LNCaP clone FGC (cell line): ENCODE results near the gene ACVR2B.

Experiments
- DNase-seq: peaks from one replicate; pipeline ENCODE4 v3.0.0-alpha.2; 2011; ENCODE audit warnings: low read depth
- H3K4me3 ChIP-seq: 2 replicates; pipeline ENCODE4 v1.5.1; 2011; ENCODE audit warnings: mild to moderate bottlenecking, low read depth, low read length, control low read depth
- TF ChIP-seq, protein P1 (sequence below): IDR thresholded peaks from 2 replicates; pipeline ENCODE4 v1.5.1; 2012; ENCODE audit warnings: mild to moderate bottlenecking; ENCODE audit not compliant: control insufficient read depth, insufficient read depth; ENCODE audit errors: extremely low read depth

Gene ACVR2B

DNA sequence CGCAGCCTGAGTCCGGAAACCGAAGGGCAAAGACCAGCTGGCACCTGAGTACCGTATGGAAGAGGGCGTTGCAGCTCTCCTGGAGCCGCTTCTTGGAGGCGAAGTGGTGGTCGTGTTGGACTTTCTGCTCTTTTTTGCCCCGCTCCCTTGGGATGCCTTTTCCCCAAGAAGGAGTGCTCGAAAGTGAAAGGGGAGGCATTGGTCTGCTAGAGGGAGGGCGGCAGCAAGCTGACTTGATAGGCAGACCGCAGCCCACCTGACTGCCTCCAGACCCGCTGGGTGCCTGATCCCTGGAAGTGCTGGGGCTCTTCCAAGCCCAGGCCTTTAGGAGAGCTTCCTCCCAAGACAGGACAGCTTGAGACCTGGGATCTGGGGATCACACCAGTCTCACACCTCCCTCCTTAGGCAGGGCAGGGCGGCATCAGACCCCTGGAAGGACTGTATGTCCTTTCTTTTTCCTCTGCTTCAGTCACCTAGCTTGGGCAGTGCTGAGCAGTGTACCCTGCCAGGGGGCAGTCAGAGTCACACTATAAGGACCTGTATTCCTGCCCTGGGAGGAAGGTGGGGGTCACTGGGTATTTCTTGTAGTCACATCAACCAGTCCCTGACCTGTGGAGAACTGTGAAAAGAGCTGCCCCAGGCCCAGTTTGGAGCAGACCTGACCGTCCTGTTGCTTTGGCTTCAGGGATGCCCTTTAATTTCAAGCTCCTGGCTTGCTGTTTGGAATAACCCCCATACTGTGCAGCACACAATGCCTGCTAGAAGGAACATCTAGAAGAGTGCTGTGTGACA, 2.1 kb downstream of the ACVR2B start:
- DNase-seq: no peak
- H3K4me3 ChIP-seq: peak overlapping the region; percentile 65
- TF ChIP-seq, protein P1, sequence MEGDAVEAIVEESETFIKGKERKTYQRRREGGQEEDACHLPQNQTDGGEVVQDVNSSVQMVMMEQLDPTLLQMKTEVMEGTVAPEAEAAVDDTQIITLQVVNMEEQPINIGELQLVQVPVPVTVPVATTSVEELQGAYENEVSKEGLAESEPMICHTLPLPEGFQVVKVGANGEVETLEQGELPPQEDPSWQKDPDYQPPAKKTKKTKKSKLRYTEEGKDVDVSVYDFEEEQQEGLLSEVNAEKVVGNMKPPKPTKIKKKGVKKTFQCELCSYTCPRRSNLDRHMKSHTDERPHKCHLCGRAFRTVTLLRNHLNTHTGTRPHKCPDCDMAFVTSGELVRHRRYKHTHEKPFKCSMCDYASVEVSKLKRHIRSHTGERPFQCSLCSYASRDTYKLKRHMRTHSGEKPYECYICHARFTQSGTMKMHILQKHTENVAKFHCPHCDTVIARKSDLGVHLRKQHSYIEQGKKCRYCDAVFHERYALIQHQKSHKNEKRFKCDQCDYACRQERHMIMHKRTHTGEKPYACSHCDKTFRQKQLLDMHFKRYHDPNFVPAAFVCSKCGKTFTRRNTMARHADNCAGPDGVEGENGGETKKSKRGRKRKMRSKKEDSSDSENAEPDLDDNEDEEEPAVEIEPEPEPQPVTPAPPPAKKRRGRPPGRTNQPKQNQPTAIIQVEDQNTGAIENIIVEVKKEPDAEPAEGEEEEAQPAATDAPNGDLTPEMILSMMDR: no peak

DNA sequence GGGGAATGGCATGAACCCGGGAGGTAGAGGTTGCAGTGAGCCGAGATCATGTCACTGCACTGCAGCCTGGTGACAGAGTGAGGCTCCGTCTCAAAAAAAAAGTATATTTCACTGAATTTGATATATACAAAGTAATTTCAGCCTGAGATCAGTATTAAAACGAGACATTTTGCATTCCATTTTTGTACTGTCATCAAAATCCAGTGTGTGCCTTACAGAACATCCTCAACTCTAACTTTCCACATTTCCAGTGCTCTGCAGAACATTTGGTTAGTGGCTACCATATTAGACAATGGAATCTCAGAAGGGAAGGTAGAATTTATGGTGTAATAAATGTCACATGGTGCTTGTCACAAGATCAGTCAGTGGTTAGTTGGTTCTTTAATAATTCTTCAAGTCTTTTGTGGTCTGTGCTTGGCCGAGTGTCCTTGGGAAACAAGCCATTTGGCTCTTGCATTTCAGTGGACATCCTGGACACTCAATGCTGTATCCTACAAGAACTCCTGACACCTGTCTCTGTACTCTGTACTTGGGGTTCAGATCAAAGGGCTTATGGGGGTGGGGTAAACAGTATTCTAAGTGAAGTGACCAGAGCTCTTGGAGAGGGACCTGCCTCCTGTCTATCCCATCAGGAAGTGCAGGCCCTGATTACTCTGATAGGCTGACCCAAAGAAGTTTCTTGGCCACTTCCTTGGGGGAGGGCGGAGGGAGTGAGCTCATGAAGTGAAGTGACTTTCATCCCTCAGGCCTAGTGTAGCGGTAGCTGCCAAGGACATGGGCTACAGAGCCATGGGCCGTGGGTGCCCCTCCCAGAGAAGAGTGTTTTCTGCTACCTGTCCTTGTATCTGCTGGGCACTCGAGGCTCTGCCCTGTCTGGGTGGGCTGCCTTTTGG, 3.7 kb downstream of the ACVR2B start:
- no peak for DNase-seq
- TF ChIP-seq, protein P1: no peak
- H3K4me3 ChIP-seq: no peak overlapping the region

DNA sequence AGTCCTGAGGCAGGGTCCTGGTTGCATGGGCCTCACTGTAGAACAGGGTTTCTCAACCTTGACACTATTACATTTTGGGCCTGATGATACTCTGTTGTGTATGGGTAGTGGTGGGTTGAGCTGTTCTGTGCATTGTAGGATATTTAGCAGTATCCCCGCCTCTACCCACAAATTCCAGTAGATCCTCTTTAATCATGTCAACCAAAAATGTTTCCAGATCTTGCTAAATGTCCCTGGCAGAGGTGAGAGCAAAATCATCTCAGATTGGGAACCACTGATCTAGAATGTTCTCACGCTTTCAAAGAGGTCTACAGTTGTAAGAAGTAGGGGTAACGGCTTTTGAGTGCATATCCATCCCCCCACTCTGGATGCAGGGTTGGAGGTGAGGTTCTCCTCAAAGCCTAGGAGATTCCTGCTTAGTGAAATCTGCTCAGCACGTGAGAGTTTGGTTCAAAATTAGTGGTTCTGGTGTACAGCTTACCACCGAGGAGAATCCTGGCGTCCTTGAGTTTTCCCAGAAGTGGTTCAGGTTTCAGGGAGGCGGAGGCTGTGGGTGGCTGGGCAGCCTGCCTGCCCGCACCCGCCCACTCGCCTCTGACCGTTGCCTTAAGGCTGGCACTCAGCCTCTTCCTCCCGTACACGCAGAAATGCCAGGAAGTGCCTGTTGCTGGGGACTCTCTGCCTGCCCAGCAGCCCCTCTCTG, 5.3 kb downstream of the ACVR2B start:
- TF ChIP-seq, protein P1: no peak
- peak overlapping the region; percentile 35 for H3K4me3 ChIP-seq
- DNase-seq: peak; percentile 59

DNA sequence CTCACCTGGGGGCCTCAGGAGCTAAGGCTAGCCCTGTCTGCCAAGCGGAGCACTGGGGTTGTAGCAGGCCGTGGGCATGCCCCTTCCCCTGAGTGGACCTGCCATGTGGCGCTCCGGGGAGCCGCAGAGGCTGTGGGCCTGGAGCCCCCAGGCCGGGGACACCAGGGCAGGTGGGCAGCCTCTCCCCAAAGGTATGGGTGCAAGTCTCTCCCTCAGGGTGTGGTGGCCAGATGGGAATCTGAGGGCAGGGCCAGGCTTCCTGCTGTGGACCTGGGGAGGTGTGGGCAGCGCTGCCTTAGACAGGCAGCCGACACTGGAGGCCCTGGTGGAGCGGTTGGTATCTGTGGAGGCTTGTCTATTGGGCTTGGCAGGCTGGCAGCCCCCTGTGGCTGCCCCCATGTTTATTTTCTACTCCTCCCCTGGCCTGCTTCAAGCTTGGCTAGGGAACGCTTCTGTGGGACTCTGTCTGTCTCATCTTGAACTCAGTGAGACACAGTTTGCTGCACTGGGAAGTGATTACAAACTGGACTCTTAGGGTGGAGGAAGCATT, 5.9 kb downstream of the ACVR2B start:
- H3K4me3 ChIP-seq: peak overlapping the region; percentile 35
- TF ChIP-seq, protein P1: no peak
- DNase-seq: no peak

GRCh38 chr3:38460377-38461270, 6.9 kb downstream of the ACVR2B start:
- no peak for DNase-seq
- TF ChIP-seq, protein P1: no peak
- H3K4me3 ChIP-seq: no peak overlapping the region
